ENCODE results near the gene PLCB3. TPM values are rescaled to one million over a fixed set of nuclear protein-coding genes. Genes with fewer than 3 reads are reported as not detected.

Gene PLCB3
- total RNA-seq, 1 donor from 2014 or later, result 8.1 TPM

GRCh38 chr11:64231546-64231945, 19.8 kb upstream of the PLCB3 start:
- ChIA-PET POLR2A (interaction anchor here (0.7 to 12.7 kb wide), 6 partner anchors 10 to 111 kb away, joined by 3 to 191 read pairs (median 4); partner anchors contain the start of genes FERMT3, FKBP2 and PLCB3), CTCF (interaction anchor here (1.2 kb wide), 1 partner anchor 73 kb away, joined by 3 read pairs; no protein-coding TSS in a partner anchor)
- no peaks in the 10 kb centered on the region for H3K9me3 Mint-ChIP-seq
- intact Hi-C loops (cut with micrococcal nuclease), result loop anchor here (5.0 kb wide), 2 partner anchors 86 to 294 kb away; partner anchors contain the start of genes NAA40, PRDX5 and TRMT112
- H3K4me1 Mint-ChIP-seq, result peaks cover 69% of the 10 kb centered on the region
- TF ChIP-seq CTCF (IDR thresholded peaks at IDR 0.05), result no peak
- ATAC-seq (ENCODE audit: low read depth), result no peak
- peak overlapping the region; percentile 91 for H3K4me3 Mint-ChIP-seq
- H3K27me3 Mint-ChIP-seq, result no peaks in the 10 kb centered on the region
- no peak for DNase-seq
- peaks cover 5% of the 10 kb centered on the region for H3K36me3 Mint-ChIP-seq (ENCODE audit: low read depth)
- peak overlapping the region; percentile 63 for H3K27ac Mint-ChIP-seq

- TF ChIP-seq CTCF (IDR thresholded peaks at IDR 0.05), result no peak
- CTCF ChIA-PET, result interaction anchor here (0.6 to 1.6 kb wide), 3 partner anchors 14 to 72 kb away, joined by 3 read pairs; partner anchors contain the start of gene PPP1R14B
- peak overlapping the region; percentile 91 for H3K4me3 Mint-ChIP-seq
- H3K4me1 Mint-ChIP-seq, result peaks cover 69% of the 10 kb centered on the region
- no peak for ATAC-seq (ENCODE audit: low read depth)
- H3K36me3 Mint-ChIP-seq (ENCODE audit: low read depth), result peaks cover 12% of the 10 kb centered on the region
- no peaks in the 10 kb centered on the region for H3K27me3 Mint-ChIP-seq
- H3K9me3 Mint-ChIP-seq, result no peaks in the 10 kb centered on the region
- no peak for DNase-seq
- peak overlapping the region; percentile 63 for H3K27ac Mint-ChIP-seq
- POLR2A ChIA-PET, result interaction anchor here (0.5 to 12.7 kb wide), 4 partner anchors 9 to 24 kb away, joined by 3 to 191 read pairs (median 32); partner anchors contain the start of genes FERMT3 and FKBP2
- intact Hi-C loops (cut with micrococcal nuclease), result loop anchor here (5.0 kb wide), 2 partner anchors 85 to 295 kb away; partner anchors contain the start of genes NAA40, PRDX5 and TRMT112
Observed at GRCh38 chr11:64232182-64232966, 19.0 kb upstream of the PLCB3 start.

GRCh38 chr11:64232967-64233315, 18.4 kb upstream of the PLCB3 start:
- no peak for TF ChIP-seq CTCF (IDR thresholded peaks at IDR 0.05)
- Mint-ChIP-seq H3K36me3 (ENCODE audit: low read depth) (peaks cover 18% of the 10 kb centered on the region), H3K27ac (peak overlapping the region; percentile 37), H3K27me3 (no peaks in the 10 kb centered on the region), H3K9me3 (no peaks in the 10 kb centered on the region), H3K4me1 (peaks cover 70% of the 10 kb centered on the region), H3K4me3 (peak overlapping the region; percentile 66)
- DNase-seq (no peak), ATAC-seq (ENCODE audit: low read depth) (no peak)
- POLR2A ChIA-PET, result interaction anchor here (0.5 to 12.7 kb wide), 6 partner anchors 8 to 47 kb away, joined by 3 to 191 read pairs (median 4); partner anchors contain the start of genes FERMT3, FKBP2 and STIP1
- intact Hi-C loops (cut with micrococcal nuclease), result loop anchor here (5.0 kb wide), 2 partner anchors 84 to 296 kb away; partner anchors contain the start of genes NAA40, PRDX5 and TRMT112
- CTCF ChIA-PET, result interaction anchor here (0.6 to 1.6 kb wide), 3 partner anchors 13 to 72 kb away, joined by 3 to 5 read pairs (median 3); partner anchors contain the start of gene PPP1R14B

- DNase-seq (peak; percentile 65), ATAC-seq (ENCODE audit: low read depth) (peak; percentile 49)
- ChIA-PET CTCF (interaction anchor here (1.3 kb wide), 1 partner anchor 70 kb away, joined by 5 read pairs; no protein-coding TSS in a partner anchor), POLR2A (interaction anchor here (0.6 to 12.7 kb wide), 7 partner anchors 8 to 37 kb away, joined by 3 to 191 read pairs (median 3); partner anchors contain the start of genes FERMT3, NUDT22 and TRPT1)
- no peaks in the 10 kb centered on the region for H3K27me3 Mint-ChIP-seq
- intact Hi-C loops (cut with micrococcal nuclease), result loop anchor here (1.0 to 5.0 kb wide), 3 partner anchors 17 to 297 kb away; partner anchors contain the start of genes NAA40, PLCB3, PRDX5 and TRMT112
- peak within 1 kb of the TSS; percentile 93 for H3K27ac Mint-ChIP-seq
- no peak for TF ChIP-seq CTCF (IDR thresholded peaks at IDR 0.05)
- no peaks in the 10 kb centered on the region for H3K9me3 Mint-ChIP-seq
- peak within 1 kb of the TSS; percentile 90 for H3K4me3 Mint-ChIP-seq
- peaks cover 27% of the 10 kb centered on the region for H3K36me3 Mint-ChIP-seq (ENCODE audit: low read depth)
- peaks cover 75% of the 10 kb centered on the region for H3K4me1 Mint-ChIP-seq
Observed at GRCh38 chr11:64233913-64234586, 17.3 kb upstream of the PLCB3 start, which contains the start of gene VEGFB. Gene VEGFB (plus strand): TSS chr11:64234584. CDS start chr11:64234834, 250 bp downstream.
